SK-N-SH treated with all-trans-retinoic acid at 6 μM for 48 hours (cell line): Measurements from ENCODE around the gene TMEM87A.

Experiments
- ATAC-seq: fragments of 200-7000 bp; cut with Tn5 transposase; 3 replicates; pipeline ENCODE4 v1.9.1; 2020; ENCODE audit warnings: mild to moderate bottlenecking, moderate library complexity
- CSDC2 ChIP-seq: fragments of 250-450 bp; sonication (Bioruptor Pico); IDR thresholded peaks from 2 replicates; pipeline ENCODE4 v1.5.0; 2020; ENCODE audit warnings: mild to moderate bottlenecking, moderate library complexity
- ESRRG ChIP-seq: fragments of 250-450 bp; sonication (Bioruptor Pico); IDR thresholded peaks from 2 replicates; pipeline ENCODE4 v1.6.1; 2021; ENCODE audit warnings: mild to moderate bottlenecking
- GLIS3 ChIP-seq: fragments of 250-450 bp; sonication (Bioruptor Pico); IDR thresholded peaks from 2 replicates; pipeline ENCODE4 v1.5.0; 2020; ENCODE audit warnings: mild to moderate bottlenecking, moderate library complexity
- ISL1 ChIP-seq: fragments of 250-450 bp; sonication (Bioruptor Pico); IDR thresholded peaks from 2 replicates; pipeline ENCODE4 v2.1.2; 2022; ENCODE audit warnings: mild to moderate bottlenecking, moderate library complexity
- OSR1 ChIP-seq: fragments of 250-450 bp; sonication (Bioruptor Pico); IDR thresholded peaks from 2 replicates; pipeline ENCODE4 v1.8.0; 2022; ENCODE audit warnings: moderate library complexity, mild to moderate bottlenecking, inconsistent platforms
- PATZ1 ChIP-seq: fragments of 250-450 bp; sonication (Bioruptor Pico); IDR thresholded peaks from 2 replicates; pipeline ENCODE4 v1.8.0; 2020; ENCODE audit warnings: mild to moderate bottlenecking, moderate library complexity, borderline replicate concordance
- PPARA ChIP-seq: fragments of 250-450 bp; sonication (Bioruptor Pico); IDR thresholded peaks from 2 replicates; pipeline ENCODE4 v1.5.0; 2020; ENCODE audit warnings: mild to moderate bottlenecking, borderline replicate concordance
- SNAI2 ChIP-seq: fragments of 250-450 bp; sonication (Bioruptor Pico); IDR thresholded peaks from 2 replicates; pipeline ENCODE4 v1.5.0; 2020; ENCODE audit warnings: mild to moderate bottlenecking, moderate library complexity
- TCF4 ChIP-seq: fragments of 250-450 bp; sonication (Bioruptor Pico); IDR thresholded peaks from 2 replicates; pipeline ENCODE4 v1.8.0; 2021; ENCODE audit warnings: mild to moderate bottlenecking, moderate library complexity, borderline replicate concordance
- TOX ChIP-seq: fragments of 250-450 bp; sonication (Bioruptor Pico); IDR thresholded peaks from 2 replicates; pipeline ENCODE4 v1.8.0; 2021; ENCODE audit warnings: mild to moderate bottlenecking, moderate library complexity, borderline replicate concordance
- ZC3H10 ChIP-seq: fragments of 250-450 bp; sonication (Bioruptor Pico); IDR thresholded peaks from 2 replicates; pipeline ENCODE4 v1.5.1; 2021; ENCODE audit warnings: mild to moderate bottlenecking, moderate library complexity
- ZFP3 ChIP-seq: fragments of 250-450 bp; sonication (Bioruptor Pico); IDR thresholded peaks from 2 replicates; pipeline ENCODE4 v1.5.0; 2020; ENCODE audit warnings: mild to moderate bottlenecking, moderate library complexity
- ZNF565 ChIP-seq: fragments of 450-650 bp; formaldehyde crosslinking; conservative IDR thresholded peaks from 2 replicates; pipeline ENCODE4 v1.5.0; 2020; ENCODE audit warnings: low read depth, mild to moderate bottlenecking, moderate library complexity
- ZNF70 ChIP-seq: fragments of 450-650 bp; formaldehyde crosslinking; IDR thresholded peaks from 2 replicates; pipeline ENCODE4 v1.5.0; 2020; ENCODE audit warnings: mild to moderate bottlenecking, moderate library complexity
- ZNF8 ChIP-seq: fragments of 450-650 bp; formaldehyde crosslinking; IDR thresholded peaks from 2 replicates; pipeline ENCODE4 v1.5.0; 2020; ENCODE audit warnings: mild to moderate bottlenecking, moderate library complexity
- TF ChIP-seq, protein P1 (sequence below): fragments of 250-450 bp; sonication (Bioruptor Pico); IDR thresholded peaks from 2 replicates; pipeline ENCODE4 v1.5.0; 2020; ENCODE audit warnings: mild to moderate bottlenecking, moderate library complexity
- TF ChIP-seq, protein P2 (sequence below): fragments of 250-450 bp; sonication (Bioruptor Pico); IDR thresholded peaks from 2 replicates; pipeline ENCODE4 v1.5.1; 2021; ENCODE audit warnings: mild to moderate bottlenecking, moderate library complexity
- TF ChIP-seq, protein P3 (sequence below): fragments of 250-450 bp; sonication (Bioruptor Pico); IDR thresholded peaks from 2 replicates; pipeline ENCODE4 v1.8.0; 2021; ENCODE audit warnings: low read depth, mild to moderate bottlenecking, moderate library complexity, borderline replicate concordance
- TF ChIP-seq, protein P4 (sequence below): fragments of 250-450 bp; sonication (Bioruptor Pico); IDR thresholded peaks from 2 replicates; pipeline ENCODE4 v1.5.1; 2020; ENCODE audit warnings: low read depth, mild to moderate bottlenecking, moderate library complexity

TMEM87A gene

DNA sequence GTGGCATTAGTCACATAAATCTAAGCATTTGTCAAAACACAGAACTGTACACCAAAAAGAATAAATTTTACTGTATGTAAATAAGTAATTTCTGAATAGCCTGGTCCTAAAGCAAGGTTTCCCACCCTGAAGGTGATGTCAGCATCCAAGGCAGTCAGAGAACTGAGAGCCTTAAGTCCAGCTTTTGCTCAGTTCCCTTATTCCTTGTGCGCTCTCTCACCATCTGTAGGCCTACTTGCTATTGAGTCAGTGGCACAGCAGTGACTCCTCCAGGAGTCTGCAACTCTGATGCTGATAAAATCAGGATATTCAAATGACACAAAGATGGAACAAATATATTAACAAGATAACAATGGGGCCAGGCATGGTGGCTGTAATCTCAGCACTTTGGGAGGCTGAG is 87.4 kb downstream of the TMEM87A start:
- no peak for ATAC-seq
- TF ChIP-seq CSDC2 (CRISPR knock-in tag) (no peak), ISL1 (CRISPR knock-in tag) (no peak), ZNF565 (CRISPR knock-in tag) (no peak), PPARA (CRISPR knock-in tag) (no peak), SNAI2 (CRISPR knock-in tag) (no peak), TOX (no peak), ZNF8 (no peak)
- TF ChIP-seq, protein P1, sequence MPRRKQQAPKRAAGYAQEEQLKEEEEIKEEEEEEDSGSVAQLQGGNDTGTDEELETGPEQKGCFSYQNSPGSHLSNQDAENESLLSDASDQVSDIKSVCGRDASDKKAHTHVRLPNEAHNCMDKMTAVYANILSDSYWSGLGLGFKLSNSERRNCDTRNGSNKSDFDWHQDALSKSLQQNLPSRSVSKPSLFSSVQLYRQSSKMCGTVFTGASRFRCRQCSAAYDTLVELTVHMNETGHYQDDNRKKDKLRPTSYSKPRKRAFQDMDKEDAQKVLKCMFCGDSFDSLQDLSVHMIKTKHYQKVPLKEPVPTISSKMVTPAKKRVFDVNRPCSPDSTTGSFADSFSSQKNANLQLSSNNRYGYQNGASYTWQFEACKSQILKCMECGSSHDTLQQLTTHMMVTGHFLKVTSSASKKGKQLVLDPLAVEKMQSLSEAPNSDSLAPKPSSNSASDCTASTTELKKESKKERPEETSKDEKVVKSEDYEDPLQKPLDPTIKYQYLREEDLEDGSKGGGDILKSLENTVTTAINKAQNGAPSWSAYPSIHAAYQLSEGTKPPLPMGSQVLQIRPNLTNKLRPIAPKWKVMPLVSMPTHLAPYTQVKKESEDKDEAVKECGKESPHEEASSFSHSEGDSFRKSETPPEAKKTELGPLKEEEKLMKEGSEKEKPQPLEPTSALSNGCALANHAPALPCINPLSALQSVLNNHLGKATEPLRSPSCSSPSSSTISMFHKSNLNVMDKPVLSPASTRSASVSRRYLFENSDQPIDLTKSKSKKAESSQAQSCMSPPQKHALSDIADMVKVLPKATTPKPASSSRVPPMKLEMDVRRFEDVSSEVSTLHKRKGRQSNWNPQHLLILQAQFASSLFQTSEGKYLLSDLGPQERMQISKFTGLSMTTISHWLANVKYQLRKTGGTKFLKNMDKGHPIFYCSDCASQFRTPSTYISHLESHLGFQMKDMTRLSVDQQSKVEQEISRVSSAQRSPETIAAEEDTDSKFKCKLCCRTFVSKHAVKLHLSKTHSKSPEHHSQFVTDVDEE (CRISPR knock-in tag) = no peak

- TF ChIP-seq ZNF8 = no peak
- no peak for TF ChIP-seq CSDC2 (CRISPR knock-in tag)
- no peak for TF ChIP-seq OSR1 (CRISPR knock-in tag)
- TF ChIP-seq SNAI2 (CRISPR knock-in tag) = no peak
- TF ChIP-seq, protein P2, sequence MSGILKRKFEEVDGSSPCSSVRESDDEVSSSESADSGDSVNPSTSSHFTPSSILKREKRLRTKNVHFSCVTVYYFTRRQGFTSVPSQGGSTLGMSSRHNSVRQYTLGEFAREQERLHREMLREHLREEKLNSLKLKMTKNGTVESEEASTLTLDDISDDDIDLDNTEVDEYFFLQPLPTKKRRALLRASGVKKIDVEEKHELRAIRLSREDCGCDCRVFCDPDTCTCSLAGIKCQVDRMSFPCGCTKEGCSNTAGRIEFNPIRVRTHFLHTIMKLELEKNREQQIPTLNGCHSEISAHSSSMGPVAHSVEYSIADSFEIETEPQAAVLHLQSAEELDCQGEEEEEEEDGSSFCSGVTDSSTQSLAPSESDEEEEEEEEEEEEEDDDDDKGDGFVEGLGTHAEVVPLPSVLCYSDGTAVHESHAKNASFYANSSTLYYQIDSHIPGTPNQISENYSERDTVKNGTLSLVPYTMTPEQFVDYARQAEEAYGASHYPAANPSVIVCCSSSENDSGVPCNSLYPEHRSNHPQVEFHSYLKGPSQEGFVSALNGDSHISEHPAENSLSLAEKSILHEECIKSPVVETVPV = no peak
- TF ChIP-seq, protein P3, sequence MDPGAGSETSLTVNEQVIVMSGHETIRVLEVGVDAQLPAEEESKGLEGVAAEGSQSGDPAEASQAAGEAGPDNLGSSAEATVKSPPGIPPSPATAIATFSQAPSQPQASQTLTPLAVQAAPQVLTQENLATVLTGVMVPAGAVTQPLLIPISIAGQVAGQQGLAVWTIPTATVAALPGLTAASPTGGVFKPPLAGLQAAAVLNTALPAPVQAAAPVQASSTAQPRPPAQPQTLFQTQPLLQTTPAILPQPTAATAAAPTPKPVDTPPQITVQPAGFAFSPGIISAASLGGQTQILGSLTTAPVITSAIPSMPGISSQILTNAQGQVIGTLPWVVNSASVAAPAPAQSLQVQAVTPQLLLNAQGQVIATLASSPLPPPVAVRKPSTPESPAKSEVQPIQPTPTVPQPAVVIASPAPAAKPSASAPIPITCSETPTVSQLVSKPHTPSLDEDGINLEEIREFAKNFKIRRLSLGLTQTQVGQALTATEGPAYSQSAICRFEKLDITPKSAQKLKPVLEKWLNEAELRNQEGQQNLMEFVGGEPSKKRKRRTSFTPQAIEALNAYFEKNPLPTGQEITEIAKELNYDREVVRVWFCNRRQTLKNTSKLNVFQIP (CRISPR knock-in tag) = no peak
- no peak for TF ChIP-seq GLIS3
- TF ChIP-seq ISL1 (CRISPR knock-in tag) = no peak
- TF ChIP-seq, protein P1 (CRISPR knock-in tag) = no peak
- TF ChIP-seq TCF4 = no peak
- TF ChIP-seq ZFP3 (CRISPR knock-in tag) = no peak
- no peak for TF ChIP-seq ESRRG (CRISPR knock-in tag)
- no peak for TF ChIP-seq ZNF70 (CRISPR knock-in tag)
- TF ChIP-seq, protein P4, sequence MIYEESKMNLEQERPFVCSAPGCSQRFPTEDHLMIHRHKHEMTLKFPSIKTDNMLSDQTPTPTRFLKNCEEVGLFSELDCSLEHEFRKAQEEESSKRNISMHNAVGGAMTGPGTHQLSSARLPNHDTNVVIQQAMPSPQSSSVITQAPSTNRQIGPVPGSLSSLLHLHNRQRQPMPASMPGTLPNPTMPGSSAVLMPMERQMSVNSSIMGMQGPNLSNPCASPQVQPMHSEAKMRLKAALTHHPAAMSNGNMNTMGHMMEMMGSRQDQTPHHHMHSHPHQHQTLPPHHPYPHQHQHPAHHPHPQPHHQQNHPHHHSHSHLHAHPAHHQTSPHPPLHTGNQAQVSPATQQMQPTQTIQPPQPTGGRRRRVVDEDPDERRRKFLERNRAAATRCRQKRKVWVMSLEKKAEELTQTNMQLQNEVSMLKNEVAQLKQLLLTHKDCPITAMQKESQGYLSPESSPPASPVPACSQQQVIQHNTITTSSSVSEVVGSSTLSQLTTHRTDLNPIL (CRISPR knock-in tag) = no peak
- no peak for TF ChIP-seq PATZ1 (CRISPR knock-in tag)
- TF ChIP-seq ZC3H10 (CRISPR knock-in tag) = no peak
- no peak for ATAC-seq
Observed at GRCh38 chr15:42184736-42185135, 88.5 kb downstream of the TMEM87A start.

GRCh38 chr15:42184296-42184695 is 88.9 kb downstream of the TMEM87A start:
- no peak for ATAC-seq
- TF ChIP-seq ZC3H10 (CRISPR knock-in tag) (no peak), TOX (no peak), PATZ1 (CRISPR knock-in tag) (no peak), GLIS3 (no peak), ESRRG (CRISPR knock-in tag) (no peak), TCF4 (no peak)
- TF ChIP-seq, protein P3 (CRISPR knock-in tag) = no peak
